PC-3 (cell line): Measurements from ENCODE around the gene RAD51D. TPM values are rescaled to one million over a fixed set of nuclear protein-coding genes. Genes with fewer than 3 reads are reported as not detected.

Source experiments
- ATAC-seq: fragments of 200-7000 bp; cut with Tn5 transposase; 2 replicates; pipeline ENCODE4 v1.9.1; 2020; ENCODE audit warnings: mild to moderate bottlenecking, moderate library complexity
- BruUV-seq: library from RNA; stranded (reverse); fragments of 400-500 nt; replicated peaks from 2 replicates; lab custom pipeline; 2021; lab: Mats Ljungman, UMichigan
- CTCF ChIA-PET: fragments of 300-600 bp; sonication (Branson Sonifier 250); formaldehyde crosslinking; loops from one replicate; lab custom pipeline; 2022; ENCODE audit warnings: antibody characterized with exemption; lab: Charles Lee
- POLR2A ChIA-PET: fragments of 300-600 bp; sonication (Branson Sonifier 250); formaldehyde crosslinking; loops from one replicate; lab custom pipeline; 2022; ENCODE audit warnings: antibody characterized with exemption; ENCODE audit not compliant: unreplicated experiment; lab: Charles Lee
- DNase-seq: peaks from one replicate; pipeline ENCODE4 v3.0.0-alpha.2; 2015
- H2AFZ ChIP-seq: fragments of 300-600 bp; sonication (generic); 2 replicates; pipeline ENCODE4 v1.6.0; 2016; ENCODE audit warnings: antibody characterized with exemption, low read length
- H3F3A ChIP-seq: fragments of 300-600 bp; sonication (generic); one replicate; pipeline ENCODE4 v1.6.0; 2017; ENCODE audit warnings: antibody characterized with exemption, low read length, control low read depth, mild to moderate bottlenecking; ENCODE audit not compliant: unreplicated experiment
- H3K27ac ChIP-seq: fragments of 300-600 bp; sonication (generic); 2 replicates; pipeline ENCODE4 v1.5.1; 2016; ENCODE audit warnings: mild to moderate bottlenecking, low read length
- H3K27me3 ChIP-seq: fragments of 300-600 bp; sonication (generic); 2 replicates; pipeline ENCODE4 v1.6.1; 2016; ENCODE audit warnings: low read length, mixed read lengths
- H3K36me3 ChIP-seq: fragments of 300-600 bp; sonication (generic); 2 replicates; pipeline ENCODE4 v1.6.1; 2016; ENCODE audit warnings: low read depth, mixed run types, low read length, mixed read lengths
- H3K4me1 ChIP-seq: fragments of 300-600 bp; sonication (generic); 2 replicates; pipeline ENCODE4 v1.5.1; 2016; ENCODE audit warnings: low read length; ENCODE audit not compliant: insufficient read depth
- H3K4me2 ChIP-seq: fragments of 300-600 bp; sonication (generic); 2 replicates; pipeline ENCODE4 v1.6.0; 2016; ENCODE audit warnings: low read length
- H3K4me3 ChIP-seq: fragments of 300-600 bp; sonication (generic); 2 replicates; pipeline ENCODE4 v1.5.1; 2016; ENCODE audit warnings: mild to moderate bottlenecking, low read length, mixed read lengths
- H3K79me2 ChIP-seq: fragments of 300-600 bp; sonication (generic); 2 replicates; pipeline ENCODE4 v1.6.1; 2017; ENCODE audit warnings: low read length, mixed read lengths
- H3K9ac ChIP-seq: fragments of 300-600 bp; sonication (generic); 2 replicates; pipeline ENCODE4 v1.6.0; 2016; ENCODE audit warnings: mild to moderate bottlenecking, low read length
- H3K9me2 ChIP-seq: fragments of 300-600 bp; sonication (generic); replicated peaks from 2 replicates; pipeline ENCODE4 v1.6.1; 2016; ENCODE audit warnings: mixed run types, low read length, mixed read lengths
- H3K9me3 ChIP-seq: fragments of 300-600 bp; sonication (generic); 2 replicates; pipeline ENCODE4 v1.6.1; 2016; ENCODE audit warnings: low read length, mixed read lengths
- H4K20me1 ChIP-seq: fragments of 300-600 bp; sonication (generic); 2 replicates; pipeline ENCODE4 v1.6.1; 2016; ENCODE audit warnings: low read length, mixed read lengths
- EZH2 ChIP-seq: fragments of 300-600 bp; sonication (generic); IDR thresholded peaks from one replicate; pipeline ENCODE4 v1.6.1; 2017; ENCODE audit warnings: antibody characterized with exemption, mild to moderate bottlenecking, low read length; ENCODE audit not compliant: unreplicated experiment
- EZH2phosphoT487 ChIP-seq: fragments of 300-600 bp; sonication (generic); IDR thresholded peaks from 2 replicates; pipeline ENCODE4 v1.6.1; 2018; ENCODE audit warnings: mild to moderate bottlenecking, antibody characterized with exemption, low read length, borderline replicate concordance
- intact Hi-C: fragments of 100-400 bp; cut with micrococcal nuclease; formaldehyde crosslinking; loops from 2 replicates; pipeline ENCODE4 v1.9.0; 2023
- total RNA-seq: library from RNA; depleted of rRNA; stranded (reverse); fragments of >200 nt; gene quantifications from 2 replicates; pipeline ENCODE4 v1.2.3, GENCODE V29; 2014
- TF ChIP-seq, protein P1 (sequence below): fragments of 300-600 bp; sonication (generic); conservative IDR thresholded peaks from 2 replicates; pipeline ENCODE4 v1.5.1; 2017; ENCODE audit warnings: antibody characterized with exemption, low read depth, mild to moderate bottlenecking, low read length

RAD51D gene
- total RNA-seq, 1 experiment from 2014 or later = 10.7 TPM

DNA sequence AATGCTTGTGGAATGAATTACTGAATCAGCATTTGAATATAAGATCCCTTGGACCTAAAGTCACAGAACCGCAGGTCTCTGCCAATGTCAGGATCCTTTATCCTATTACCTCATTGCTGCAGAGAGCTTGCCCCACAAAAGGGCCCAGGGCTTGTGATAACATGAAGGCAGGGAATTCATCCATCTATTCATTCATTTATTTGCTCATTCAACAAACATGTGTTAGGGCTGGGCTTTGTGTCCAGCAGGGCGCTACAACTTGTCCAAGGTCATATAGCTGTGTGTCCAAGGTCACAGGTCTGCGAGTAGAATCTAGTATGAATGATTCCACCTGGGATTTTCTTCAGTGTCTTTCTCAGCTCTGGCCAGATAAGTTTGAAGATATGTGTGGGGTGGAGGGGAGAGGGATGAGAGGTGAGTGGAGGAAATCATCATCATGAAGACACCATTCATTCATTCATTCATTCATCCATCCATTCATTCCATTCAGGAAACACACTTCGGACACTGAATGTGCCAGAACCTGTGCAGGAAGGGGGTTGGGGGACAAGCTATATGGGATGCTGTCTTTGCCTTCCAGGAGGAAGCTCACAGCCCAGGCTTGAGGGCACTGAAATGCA, 26.7 kb upstream of the RAD51D start:
- peaks cover 8% of the 10 kb centered on the region for H3K79me2 ChIP-seq
- CTCF ChIA-PET = no interaction called here
- H3K4me3 ChIP-seq = no peak overlapping the region
- no TSS peak for BruUV-seq
- TF ChIP-seq EZH2phosphoT487 (no peak), EZH2 (no peak)
- TF ChIP-seq, protein P1, sequence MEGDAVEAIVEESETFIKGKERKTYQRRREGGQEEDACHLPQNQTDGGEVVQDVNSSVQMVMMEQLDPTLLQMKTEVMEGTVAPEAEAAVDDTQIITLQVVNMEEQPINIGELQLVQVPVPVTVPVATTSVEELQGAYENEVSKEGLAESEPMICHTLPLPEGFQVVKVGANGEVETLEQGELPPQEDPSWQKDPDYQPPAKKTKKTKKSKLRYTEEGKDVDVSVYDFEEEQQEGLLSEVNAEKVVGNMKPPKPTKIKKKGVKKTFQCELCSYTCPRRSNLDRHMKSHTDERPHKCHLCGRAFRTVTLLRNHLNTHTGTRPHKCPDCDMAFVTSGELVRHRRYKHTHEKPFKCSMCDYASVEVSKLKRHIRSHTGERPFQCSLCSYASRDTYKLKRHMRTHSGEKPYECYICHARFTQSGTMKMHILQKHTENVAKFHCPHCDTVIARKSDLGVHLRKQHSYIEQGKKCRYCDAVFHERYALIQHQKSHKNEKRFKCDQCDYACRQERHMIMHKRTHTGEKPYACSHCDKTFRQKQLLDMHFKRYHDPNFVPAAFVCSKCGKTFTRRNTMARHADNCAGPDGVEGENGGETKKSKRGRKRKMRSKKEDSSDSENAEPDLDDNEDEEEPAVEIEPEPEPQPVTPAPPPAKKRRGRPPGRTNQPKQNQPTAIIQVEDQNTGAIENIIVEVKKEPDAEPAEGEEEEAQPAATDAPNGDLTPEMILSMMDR = no peak
- no peak overlapping the region for H3K27ac ChIP-seq
- no peaks in the 10 kb centered on the region for H3K9me3 ChIP-seq
- H3K4me1 ChIP-seq = no peaks in the 10 kb centered on the region
- POLR2A ChIA-PET = no interaction called here
- no peak overlapping the region for H3K9ac ChIP-seq
- no peaks in the 10 kb centered on the region for H4K20me1 ChIP-seq
- no peak overlapping the region for H2AFZ ChIP-seq
- intact Hi-C loops = no loop called here
- DNase-seq = no peak
- H3K9me2 ChIP-seq = no peaks in the 10 kb centered on the region
- ATAC-seq = no peak
- H3F3A ChIP-seq = no peaks in the 10 kb centered on the region
- no peaks in the 10 kb centered on the region for H3K36me3 ChIP-seq
- H3K4me2 ChIP-seq = no peak overlapping the region
- H3K27me3 ChIP-seq = no peaks in the 10 kb centered on the region

DNA sequence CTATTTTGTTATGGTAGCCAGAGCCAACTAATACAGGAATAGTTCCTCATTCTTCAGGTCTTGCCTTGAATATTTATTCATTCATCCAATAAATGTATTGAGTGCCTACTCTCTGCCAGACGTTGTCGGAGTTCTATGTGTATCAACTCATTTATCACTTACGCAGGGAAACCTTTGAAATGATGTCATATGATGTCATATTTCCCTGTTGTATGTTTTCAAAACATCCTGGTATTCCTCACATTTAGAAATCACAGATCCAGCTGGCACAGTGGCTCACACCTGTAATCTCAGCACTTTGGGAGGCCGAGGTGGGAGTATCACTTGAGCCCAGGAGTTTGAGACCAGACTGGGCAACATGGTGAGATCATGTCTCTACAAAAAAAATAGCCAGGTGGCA, 25.2 kb upstream of the RAD51D start:
- DNase-seq = no peak
- no TSS peak for BruUV-seq

More for the DNA sequence above, 25.2 kb upstream of the RAD51D start:
- no peak for ATAC-seq
- no peaks in the 10 kb centered on the region for H3K9me3 ChIP-seq
- H3K36me3 ChIP-seq = 0 out of 2 replicates have a peak, but pooled peaks cover under 1% of the 10 kb centered on the region
- no peaks in the 10 kb centered on the region; the same call in 1 of the 2 replicates for H3K4me1 ChIP-seq
- no peaks in the 10 kb centered on the region for H3K27me3 ChIP-seq
- ChIA-PET POLR2A (no interaction called here), CTCF (no interaction called here)
- no peak overlapping the region for H3K27ac ChIP-seq
- H3K4me2 ChIP-seq = no peak overlapping the region
- H2AFZ ChIP-seq = no peak overlapping the region
- no peak overlapping the region for H3K4me3 ChIP-seq
- TF ChIP-seq, protein P1 = no peak
- TF ChIP-seq EZH2 (no peak), EZH2phosphoT487 (no peak)
- no peak overlapping the region for H3K9ac ChIP-seq
- no peaks in the 10 kb centered on the region for H3K9me2 ChIP-seq
- intact Hi-C loops = no loop called here
- H3K79me2 ChIP-seq = peaks cover 21% of the 10 kb centered on the region
- H4K20me1 ChIP-seq = 0 out of 2 replicates have a peak, but pooled peaks cover 5% of the 10 kb centered on the region
- H3F3A ChIP-seq = no peaks in the 10 kb centered on the region
